Keratinocyte (primary cell): ENCODE measurements around the gene TARS2. TPM values are rescaled to one million over a fixed set of nuclear protein-coding genes. Genes with fewer than 3 reads are reported as not detected.

Experiments
- DNase-seq: peaks from one replicate; pipeline ENCODE4 v3.0.0-alpha.2; 2011; ENCODE audit warnings: low read depth, missing footprints, low spot score
- FAIRE-seq: peaks from 2 replicates; lab custom pipeline; 2011; peaks lifted over from hg19 to GRCh38; lab: Jason Lieb, UNC
- H2AFZ ChIP-seq: 2 replicates; pipeline ENCODE4 v1.6.0; 2012; ENCODE audit warnings: low read length, control low read depth, inconsistent platforms; ENCODE audit not compliant: control insufficient read depth
- H3K27ac ChIP-seq: 2 replicates; pipeline ENCODE4 v1.5.1; 2011; ENCODE audit warnings: low read length; ENCODE audit not compliant: control insufficient read depth, insufficient read depth
- H3K27me3 ChIP-seq: 3 replicates; pipeline ENCODE4 v1.6.0; 2011; ENCODE audit warnings: low read length; ENCODE audit not compliant: control insufficient read depth, insufficient read depth; ENCODE audit errors: extremely low read depth
- H3K36me3 ChIP-seq, 2 experiments: 2 replicates in 1 of 2; 3 replicates in 1 of 2; pipeline ENCODE4 v1.5.1; 2011; ENCODE audit warnings: low read length in 2 of 2, mild to moderate bottlenecking in 1 of 2; ENCODE audit not compliant: control insufficient read depth in 2 of 2, insufficient read depth in 2 of 2; ENCODE audit errors: extremely low read depth in 1 of 2
- H3K4me1 ChIP-seq: 3 replicates; pipeline ENCODE4 v1.5.1; 2011; ENCODE audit warnings: low read length; ENCODE audit not compliant: control insufficient read depth, insufficient read depth; ENCODE audit errors: extremely low read depth
- H3K4me2 ChIP-seq: 3 replicates; pipeline ENCODE4 v1.6.0; 2011; ENCODE audit warnings: low read depth, low read length; ENCODE audit not compliant: control insufficient read depth, insufficient read depth; ENCODE audit errors: extremely low read depth
- H3K4me3 ChIP-seq, 3 experiments: fragments of 200-600 bp in 1 of 3; sonication (generic) in 1 of 3; 2 replicates in 2 of 3; 3 replicates in 1 of 3; pipeline ENCODE4 v1.5.1; 2011 to 2016; ENCODE audit warnings: low read length in 3 of 3, mild to moderate bottlenecking in 3 of 3, control low read depth in 2 of 3, inconsistent platforms in 1 of 3, low read depth in 1 of 3, mixed read lengths in 1 of 3, mixed run types in 1 of 3, moderate library complexity in 1 of 3; ENCODE audit not compliant: control insufficient read depth in 2 of 3, insufficient read depth in 2 of 3; ENCODE audit errors: extremely low read depth in 1 of 3
- H3K79me2 ChIP-seq: 2 replicates; pipeline ENCODE4 v1.6.0; 2012; ENCODE audit warnings: low read length; ENCODE audit not compliant: control insufficient read depth, insufficient read depth
- H3K9ac ChIP-seq: 3 replicates; pipeline ENCODE4 v1.6.0; 2011; ENCODE audit warnings: low read length; ENCODE audit not compliant: control insufficient read depth, insufficient read depth; ENCODE audit errors: extremely low read depth
- H3K9me1 ChIP-seq: 3 replicates; pipeline ENCODE4 v1.6.0; 2011; ENCODE audit warnings: low read length; ENCODE audit not compliant: control insufficient read depth, insufficient read depth; ENCODE audit errors: extremely low read depth
- H3K9me3 ChIP-seq: 2 replicates; pipeline ENCODE4 v1.5.1; 2012; ENCODE audit warnings: low read depth, low read length; ENCODE audit not compliant: control insufficient read depth
- H4K20me1 ChIP-seq: 3 replicates; pipeline ENCODE4 v1.6.0; 2011; ENCODE audit warnings: low read length; ENCODE audit not compliant: control insufficient read depth, insufficient read depth; ENCODE audit errors: extremely low read depth
- EZH2 ChIP-seq: IDR thresholded peaks from one replicate; pipeline ENCODE4 v1.6.1; 2012; ENCODE audit warnings: inconsistent platforms, mild to moderate bottlenecking, low read length, moderate library complexity
- dilution Hi-C: fragments of 300-500 bp; cut with MboI; formaldehyde crosslinking; loops from one replicate; pipeline ENCODE4 v1.7.0; 2020; ENCODE audit warnings: low sequenced_read_pairs; ENCODE audit not compliant: extremely low pct_ligation_motif_present
- polyA plus RNA-seq, 5 experiments: library from polyadenylated mRNA; depleted of rRNA in 3 of 5; stranded (reverse) in 3 of 5; stranded (forward) in 1 of 5; unstranded in 1 of 5; fragments of >200 nt; gene quantifications; 1 replicate in 1 of 5; 2 replicates in 3 of 5; 3 replicates in 1 of 5; pipeline versions ENCODE4 v1.2.1 to v1.2.3, GENCODE V29; 2011 to 2012; ENCODE audit warnings: missing spikeins in 2 of 5, low read depth in 1 of 5, low replicate concordance in 1 of 5
- TF ChIP-seq, protein P1 (sequence below), 3 experiments: IDR thresholded peaks in 1 of 3; conservative IDR thresholded peaks in 1 of 3; optimal IDR thresholded peaks in 1 of 3; 2 replicates in 2 of 3; 3 replicates in 1 of 3; pipeline versions ENCODE3 to v1.5.1; 2011; ENCODE audit warnings: low read length in 3 of 3, mild to moderate bottlenecking in 3 of 3, moderate library complexity in 2 of 3, control low read depth in 1 of 3, inconsistent platforms in 1 of 3; ENCODE audit not compliant: insufficient read depth in 2 of 3; ENCODE audit errors: extremely low read depth in 1 of 3

TARS2 gene
- polyA plus RNA-seq, 1 donor (not counting 4 experiments of a cell fraction or from before 2014, with no cell fraction given), result 28.4 TPM

DNA sequence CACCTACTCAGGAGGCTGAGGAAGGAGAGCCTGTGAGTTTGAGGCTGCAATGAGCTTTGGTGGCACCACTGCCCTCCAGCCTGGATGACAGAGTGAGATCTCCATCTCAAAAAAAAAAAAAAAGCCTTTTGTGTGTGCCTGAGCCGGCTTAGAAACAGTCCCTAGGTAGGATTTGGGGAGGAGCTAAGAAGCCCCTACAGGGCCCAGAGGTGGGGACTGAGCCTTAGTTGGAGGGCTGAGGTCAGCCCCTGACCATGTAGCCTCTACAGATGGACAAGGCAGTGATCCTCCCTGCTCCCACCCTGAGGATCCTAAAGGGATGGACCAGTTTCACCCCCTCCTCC is 64.5 kb downstream of the TARS2 start:
- no peak overlapping the region for H3K9ac ChIP-seq
- H3K27ac ChIP-seq, result no peak overlapping the region
- H3K9me1 ChIP-seq, result no peaks in the 10 kb centered on the region
- peaks cover 0 to 1% of the 10 kb centered on the region in 2 experiments for H3K36me3 ChIP-seq
- H2AFZ ChIP-seq, result no peak overlapping the region
- no peaks in the 10 kb centered on the region for H3K9me3 ChIP-seq
- FAIRE-seq (no peak), DNase-seq (no peak)
- no peaks in the 10 kb centered on the region for H3K79me2 ChIP-seq
- no peak overlapping the region for H3K4me2 ChIP-seq
- H3K27me3 ChIP-seq, result no peaks in the 10 kb centered on the region
- H3K4me1 ChIP-seq, result peaks cover 19% of the 10 kb centered on the region
- no peak for TF ChIP-seq EZH2
- TF ChIP-seq, protein P1, sequence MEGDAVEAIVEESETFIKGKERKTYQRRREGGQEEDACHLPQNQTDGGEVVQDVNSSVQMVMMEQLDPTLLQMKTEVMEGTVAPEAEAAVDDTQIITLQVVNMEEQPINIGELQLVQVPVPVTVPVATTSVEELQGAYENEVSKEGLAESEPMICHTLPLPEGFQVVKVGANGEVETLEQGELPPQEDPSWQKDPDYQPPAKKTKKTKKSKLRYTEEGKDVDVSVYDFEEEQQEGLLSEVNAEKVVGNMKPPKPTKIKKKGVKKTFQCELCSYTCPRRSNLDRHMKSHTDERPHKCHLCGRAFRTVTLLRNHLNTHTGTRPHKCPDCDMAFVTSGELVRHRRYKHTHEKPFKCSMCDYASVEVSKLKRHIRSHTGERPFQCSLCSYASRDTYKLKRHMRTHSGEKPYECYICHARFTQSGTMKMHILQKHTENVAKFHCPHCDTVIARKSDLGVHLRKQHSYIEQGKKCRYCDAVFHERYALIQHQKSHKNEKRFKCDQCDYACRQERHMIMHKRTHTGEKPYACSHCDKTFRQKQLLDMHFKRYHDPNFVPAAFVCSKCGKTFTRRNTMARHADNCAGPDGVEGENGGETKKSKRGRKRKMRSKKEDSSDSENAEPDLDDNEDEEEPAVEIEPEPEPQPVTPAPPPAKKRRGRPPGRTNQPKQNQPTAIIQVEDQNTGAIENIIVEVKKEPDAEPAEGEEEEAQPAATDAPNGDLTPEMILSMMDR (optimal IDR thresholded peaks at IDR 0.05 in 1 of 3, IDR thresholded peaks at IDR 0.05 in 1 of 3, conservative IDR thresholded peaks at IDR 0.05 in 1 of 3; ENCODE audit: extremely low read depth in 1 of 3, insufficient read depth in 2 of 3, low read length in 3 of 3), result no peak
- dilution Hi-C loops, result no loop called here
- no peaks in the 10 kb centered on the region for H4K20me1 ChIP-seq
- H3K4me3 ChIP-seq, result no peak overlapping the region

DNA sequence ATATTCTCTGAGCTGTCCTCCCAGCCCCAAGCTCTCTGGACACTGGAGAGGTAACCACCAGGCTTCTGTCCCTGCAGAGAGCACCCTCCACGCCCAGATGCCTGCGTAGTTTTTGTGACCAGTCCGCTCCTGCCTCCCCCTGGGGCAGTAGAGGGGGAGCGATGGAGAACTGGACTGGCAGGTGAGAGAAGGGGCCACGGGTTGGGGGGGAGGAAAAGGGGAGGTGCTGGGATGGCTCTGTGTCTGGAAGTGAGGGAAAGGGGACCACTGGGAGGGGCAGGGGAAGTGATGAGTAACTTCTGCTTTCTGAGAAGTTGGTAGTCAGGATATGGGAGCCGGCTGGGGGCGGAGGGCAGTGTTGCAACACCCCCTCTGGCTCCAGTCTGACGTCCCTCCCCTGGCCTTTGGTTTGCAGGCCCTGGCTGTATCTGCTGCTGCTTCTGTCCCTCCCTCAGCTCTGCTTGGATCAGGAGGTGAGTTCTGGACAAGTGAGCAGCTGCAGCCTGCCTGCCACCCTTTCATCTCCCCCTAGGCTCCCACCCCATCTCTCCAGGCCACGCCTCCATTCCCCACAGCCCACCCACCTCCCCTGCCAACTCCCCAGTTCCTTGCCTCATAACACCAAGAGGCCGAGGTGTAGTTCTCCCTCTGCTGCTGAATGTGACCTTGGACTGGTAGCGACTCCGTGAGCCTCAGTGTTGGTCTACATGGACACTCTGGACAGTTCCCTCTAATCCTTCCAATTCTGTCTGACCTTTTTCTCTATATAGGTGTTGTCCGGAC is 65.1 kb downstream of the TARS2 start:
- no peak for FAIRE-seq

More for the DNA sequence above, 65.1 kb downstream of the TARS2 start:
- Histone ChIP-seq H3K9me3 (no peaks in the 10 kb centered on the region), H3K79me2 (no peaks in the 10 kb centered on the region), H3K9ac (no peak overlapping the region), H3K4me1 (peaks cover 19% of the 10 kb centered on the region), H3K36me3 (peaks cover 0 to 1% of the 10 kb centered on the region in 2 experiments), H3K27me3 (no peaks in the 10 kb centered on the region), H4K20me1 (no peaks in the 10 kb centered on the region), H3K4me2 (peak overlapping the region; percentile 18), H3K9me1 (no peaks in the 10 kb centered on the region), H3K27ac (no peak overlapping the region), H3K4me3 (no peak overlapping the region), H2AFZ (no peak overlapping the region)
- TF ChIP-seq EZH2, result no peak
- TF ChIP-seq, protein P1 (optimal IDR thresholded peaks at IDR 0.05 in 1 of 3, IDR thresholded peaks at IDR 0.05 in 1 of 3, conservative IDR thresholded peaks at IDR 0.05 in 1 of 3; ENCODE audit: extremely low read depth in 1 of 3, insufficient read depth in 2 of 3, low read length in 3 of 3), result no peak
- dilution Hi-C loops, result no loop called here
- no peak for DNase-seq
